Mesendoderm (in vitro differentiated cells): ENCODE measurements around the gene SCFD2.

ENCODE experiments used
- DNase-seq: peaks from one replicate; pipeline ENCODE4 v3.0.0; 2013
- H2AK5ac ChIP-seq: 2 replicates; pipeline ENCODE4 v1.6.1; 2013; ENCODE audit warnings: low read length, inconsistent platforms
- H2BK120ac ChIP-seq: 2 replicates; pipeline ENCODE4 v1.6.1; 2013; ENCODE audit warnings: low read depth, mild to moderate bottlenecking, low read length, moderate library complexity, mixed read lengths
- H2BK15ac ChIP-seq: replicated peaks from 2 replicates; pipeline ENCODE4 v1.6.1; 2013; ENCODE audit warnings: low read depth, mild to moderate bottlenecking, moderate library complexity
- H2BK5ac ChIP-seq: 2 replicates; pipeline ENCODE4 v1.6.1; 2013; ENCODE audit warnings: low read length, inconsistent platforms
- H3K18ac ChIP-seq: 2 replicates; pipeline ENCODE4 v1.6.1; 2013; ENCODE audit warnings: mild to moderate bottlenecking, low read length, mixed read lengths
- H3K23ac ChIP-seq: one replicate; pipeline ENCODE4 v1.6.1; 2013; ENCODE audit warnings: low read length
- H3K27ac ChIP-seq: 2 replicates; pipeline ENCODE4 v1.5.1; 2013; ENCODE audit warnings: low read depth, mild to moderate bottlenecking, inconsistent platforms, low read length, moderate library complexity
- H3K27me3 ChIP-seq: 2 replicates; pipeline ENCODE4 v1.6.1; 2013; ENCODE audit warnings: low read length, control low read depth, mild to moderate bottlenecking, inconsistent platforms; ENCODE audit not compliant: insufficient read depth, poor library complexity
- H3K36me3 ChIP-seq: 2 replicates; pipeline ENCODE4 v1.6.1; 2013; ENCODE audit warnings: low read length, inconsistent platforms; ENCODE audit not compliant: control insufficient read depth, insufficient read depth
- H3K4ac ChIP-seq: one replicate; pipeline ENCODE4 v1.6.1; 2013; ENCODE audit warnings: low read depth, mild to moderate bottlenecking, low read length, moderate library complexity
- H3K4me1 ChIP-seq: 2 replicates; pipeline ENCODE4 v1.6.1; 2013; ENCODE audit warnings: low read depth, low read length, inconsistent platforms; ENCODE audit not compliant: control insufficient read depth
- H3K4me2 ChIP-seq: 2 replicates; pipeline ENCODE4 v1.6.1; 2013; ENCODE audit warnings: low read length
- H3K4me3 ChIP-seq: 2 replicates; pipeline ENCODE4 v1.5.1; 2013; ENCODE audit warnings: mild to moderate bottlenecking, low read length
- H3K56ac ChIP-seq: one replicate; pipeline ENCODE4 v1.6.1; 2013; ENCODE audit warnings: low read length
- H3K79me1 ChIP-seq: 2 replicates; pipeline ENCODE4 v1.6.1; 2013; ENCODE audit warnings: low read length, inconsistent platforms
- H3K79me2 ChIP-seq: 2 replicates; pipeline ENCODE4 v1.6.1; 2013; ENCODE audit warnings: mild to moderate bottlenecking, low read length; ENCODE audit not compliant: control insufficient read depth, insufficient read depth
- H3K9ac ChIP-seq: 2 replicates; pipeline ENCODE4 v1.6.1; 2013; ENCODE audit warnings: low read length, inconsistent platforms
- H4K5ac ChIP-seq: one replicate; pipeline ENCODE4 v1.6.1; 2013; ENCODE audit warnings: low read length
- H4K8ac ChIP-seq: one replicate; pipeline ENCODE4 v1.6.1; 2013; ENCODE audit warnings: low read depth, mild to moderate bottlenecking, control low read depth, low read length, moderate library complexity
- WGBS: extraction: QIAGEN DNeasy Blood & Tissue Kit; methylation state at CpG from one replicate; pipeline ENCODE4 v1.1.7; 2013; ENCODE audit warnings: low lambda C conversion rate, missing lambda C conversion rate; ENCODE audit not compliant: insufficient coverage; ENCODE audit errors: extremely low coverage; 5-methylcytosine and 5-hydroxymethylcytosine counted together

SCFD2 gene

GRCh38 chr4:52968691-52969090, 397.2 kb downstream of the SCFD2 start:
- no peak overlapping the region for H2BK120ac ChIP-seq
- no peaks in the 10 kb centered on the region for H3K27me3 ChIP-seq
- no peaks in the 10 kb centered on the region for H3K36me3 ChIP-seq
- no peak overlapping the region for H3K4me2 ChIP-seq
- no peak overlapping the region for H3K18ac ChIP-seq
- H3K23ac ChIP-seq = no peak overlapping the region
- no peak overlapping the region for H2AK5ac ChIP-seq
- no peak overlapping the region for H3K4ac ChIP-seq
- no peak overlapping the region for H4K8ac ChIP-seq
- no peak overlapping the region for H2BK15ac ChIP-seq
- no CpG with 5 or more reads among the region's 3 CpGs for WGBS
- H3K4me3 ChIP-seq = no peak overlapping the region
- H3K4me1 ChIP-seq = no peaks in the 10 kb centered on the region
- no peak for DNase-seq
- H3K27ac ChIP-seq = no peak overlapping the region
- H3K79me2 ChIP-seq = no peaks in the 10 kb centered on the region
- H4K5ac ChIP-seq = no peak overlapping the region
- no peak overlapping the region for H3K9ac ChIP-seq
- no peaks in the 10 kb centered on the region for H3K79me1 ChIP-seq
- no peak overlapping the region for H3K56ac ChIP-seq
- no peak overlapping the region for H2BK5ac ChIP-seq

- no peak overlapping the region for H3K4me3 ChIP-seq
- no peaks in the 10 kb centered on the region for H3K27me3 ChIP-seq
- H3K79me1 ChIP-seq = no peaks in the 10 kb centered on the region
- no peaks in the 10 kb centered on the region for H3K4me1 ChIP-seq
- H2BK15ac ChIP-seq = no peak overlapping the region
- no peak for DNase-seq
- H3K4ac ChIP-seq = no peak overlapping the region
- no CpG with 5 or more reads among the region's 5 CpGs for WGBS
- H3K9ac ChIP-seq = no peak overlapping the region
- H2BK120ac ChIP-seq = no peak overlapping the region
- no peak overlapping the region for H2BK5ac ChIP-seq
- no peak overlapping the region for H3K27ac ChIP-seq
- no peaks in the 10 kb centered on the region for H3K36me3 ChIP-seq
- no peak overlapping the region for H4K8ac ChIP-seq
- H3K4me2 ChIP-seq = no peak overlapping the region
- H4K5ac ChIP-seq = no peak overlapping the region
- H3K18ac ChIP-seq = no peak overlapping the region
- no peak overlapping the region for H2AK5ac ChIP-seq
- no peak overlapping the region for H3K23ac ChIP-seq
- no peaks in the 10 kb centered on the region for H3K79me2 ChIP-seq
- no peak overlapping the region for H3K56ac ChIP-seq
These were observed 397.6 kb downstream of the SCFD2 start for GRCh38 chr4:52968241-52968640.

GRCh38 chr4:52966781-52967180, 399.1 kb downstream of the SCFD2 start:
- Histone ChIP-seq H3K79me1 (no peaks in the 10 kb centered on the region), H2AK5ac (no peak overlapping the region), H4K8ac (no peak overlapping the region), H2BK15ac (no peak overlapping the region), H3K79me2 (no peaks in the 10 kb centered on the region), H3K27me3 (no peaks in the 10 kb centered on the region), H3K9ac (no peak overlapping the region), H3K18ac (no peak overlapping the region), H3K36me3 (no peaks in the 10 kb centered on the region), H2BK5ac (no peak overlapping the region), H3K4me3 (no peak overlapping the region), H3K27ac (no peak overlapping the region), H3K56ac (no peak overlapping the region), H3K23ac (no peak overlapping the region), H3K4me2 (no peak overlapping the region), H3K4ac (no peak overlapping the region), H2BK120ac (no peak overlapping the region), H4K5ac (no peak overlapping the region), H3K4me1 (no peaks in the 10 kb centered on the region)
- DNase-seq = no peak

- Histone ChIP-seq H3K56ac (no peak overlapping the region), H3K27me3 (no peaks in the 10 kb centered on the region), H2BK5ac (no peak overlapping the region), H3K27ac (no peak overlapping the region), H3K4me3 (no peak overlapping the region), H3K18ac (no peak overlapping the region), H3K4me2 (no peak overlapping the region), H2BK15ac (no peak overlapping the region), H3K79me2 (no peaks in the 10 kb centered on the region), H2BK120ac (no peak overlapping the region), H3K9ac (no peak overlapping the region), H4K8ac (no peak overlapping the region), H2AK5ac (no peak overlapping the region), H3K4ac (no peak overlapping the region), H3K23ac (no peak overlapping the region), H4K5ac (no peak overlapping the region), H3K79me1 (no peaks in the 10 kb centered on the region), H3K36me3 (no peaks in the 10 kb centered on the region), H3K4me1 (no peaks in the 10 kb centered on the region)
- WGBS = no CpG with 5 or more reads among the region's 5 CpGs
- DNase-seq = no peak
These were observed 399.7 kb downstream of the SCFD2 start for GRCh38 chr4:52966172-52966571.

GRCh38 chr4:52964561-52965101, 401.2 kb downstream of the SCFD2 start:
- H3K56ac ChIP-seq = no peak overlapping the region

GRCh38 chr4:52964011-52964410, 401.9 kb downstream of the SCFD2 start:
- no peak overlapping the region for H2BK120ac ChIP-seq
- H3K4me3 ChIP-seq = no peak overlapping the region

More at GRCh38 chr4:52964561-52965101, 401.2 kb downstream of the SCFD2 start:
- no peak overlapping the region for H3K4me2 ChIP-seq
- H2AK5ac ChIP-seq = no peak overlapping the region
- H3K4ac ChIP-seq = no peak overlapping the region
- no peak for DNase-seq
- H3K9ac ChIP-seq = no peak overlapping the region
- no peak overlapping the region for H2BK120ac ChIP-seq
- no peaks in the 10 kb centered on the region for H3K79me2 ChIP-seq
- H2BK5ac ChIP-seq = no peak overlapping the region
- H3K23ac ChIP-seq = no peak overlapping the region
- no CpG with 5 or more reads among the region's 4 CpGs for WGBS
- no peak overlapping the region for H4K8ac ChIP-seq
- no peaks in the 10 kb centered on the region for H3K27me3 ChIP-seq
- H2BK15ac ChIP-seq = no peak overlapping the region
- no peak overlapping the region for H3K27ac ChIP-seq
- H3K4me1 ChIP-seq = no peaks in the 10 kb centered on the region
- no peaks in the 10 kb centered on the region for H3K79me1 ChIP-seq
- no peak overlapping the region for H3K18ac ChIP-seq
- H4K5ac ChIP-seq = no peak overlapping the region
- H3K4me3 ChIP-seq = no peak overlapping the region
- H3K36me3 ChIP-seq = no peaks in the 10 kb centered on the region

More at GRCh38 chr4:52964011-52964410, 401.9 kb downstream of the SCFD2 start:
- no peak overlapping the region for H3K9ac ChIP-seq
- no peak overlapping the region for H3K27ac ChIP-seq
- no peak overlapping the region for H3K4ac ChIP-seq
- H2AK5ac ChIP-seq = no peak overlapping the region
- H3K79me2 ChIP-seq = no peaks in the 10 kb centered on the region
- no peaks in the 10 kb centered on the region for H3K36me3 ChIP-seq
- H3K4me1 ChIP-seq = no peaks in the 10 kb centered on the region
- no peak for DNase-seq
- H2BK15ac ChIP-seq = no peak overlapping the region
- no peaks in the 10 kb centered on the region for H3K27me3 ChIP-seq
- H2BK5ac ChIP-seq = no peak overlapping the region
- no peak overlapping the region for H3K56ac ChIP-seq
- no peak overlapping the region for H3K4me2 ChIP-seq
- H3K79me1 ChIP-seq = no peaks in the 10 kb centered on the region
- H3K23ac ChIP-seq = no peak overlapping the region
- no peak overlapping the region for H3K18ac ChIP-seq
- H4K5ac ChIP-seq = no peak overlapping the region
- H4K8ac ChIP-seq = no peak overlapping the region
